CD4-positive, alpha-beta T cell treated with Interleukin-1 beta for 1 hour (primary cell): ENCODE measurements around the gene CDK19.

Source experiments
- DNase-seq, 2 donors: peaks; one replicate each; pipeline ENCODE4 v3.0.0-alpha.2; 2020 to 2022

Gene CDK19

DNA sequence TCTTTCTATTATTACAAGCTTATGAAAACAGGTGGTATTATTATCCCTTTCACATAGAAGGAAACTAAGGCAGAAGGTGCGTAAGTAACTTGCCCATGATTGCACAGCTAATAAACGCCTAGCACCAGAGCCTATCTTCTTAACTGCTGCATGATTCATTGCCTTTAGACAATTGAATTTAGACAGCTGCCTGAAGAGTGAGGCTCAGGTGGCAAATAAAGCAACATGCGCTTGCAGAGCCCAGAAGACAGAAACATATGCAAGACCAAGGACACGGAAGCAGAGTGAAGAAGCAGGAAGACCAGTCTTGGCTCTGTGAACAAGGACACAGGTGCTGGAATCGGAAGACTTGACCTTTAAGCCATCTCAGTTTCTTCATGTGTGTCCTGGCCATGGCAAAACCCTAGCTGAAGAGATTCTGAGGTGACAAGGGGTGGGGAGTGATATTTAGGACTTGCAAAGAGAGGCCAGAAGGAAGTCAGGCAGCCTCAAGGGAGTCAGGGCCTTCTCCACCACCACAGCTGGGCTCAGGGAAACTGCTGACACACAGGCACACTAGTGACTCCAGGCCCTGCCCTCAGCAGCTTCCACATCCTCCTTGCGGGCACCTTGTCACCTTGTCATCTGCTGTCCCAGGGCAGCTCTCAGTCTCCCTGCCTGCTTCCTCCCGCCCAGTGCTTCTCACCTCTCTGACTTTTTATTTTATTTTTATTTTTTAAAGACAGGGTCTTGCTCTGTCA is 247.1 kb downstream of the CDK19 start:
- DNase-seq: peak in 1 of 2 donors; percentile 4

- no peak for DNase-seq
These were observed 248.7 kb downstream of the CDK19 start for GRCh38 chr6:110566346-110567125.

DNA sequence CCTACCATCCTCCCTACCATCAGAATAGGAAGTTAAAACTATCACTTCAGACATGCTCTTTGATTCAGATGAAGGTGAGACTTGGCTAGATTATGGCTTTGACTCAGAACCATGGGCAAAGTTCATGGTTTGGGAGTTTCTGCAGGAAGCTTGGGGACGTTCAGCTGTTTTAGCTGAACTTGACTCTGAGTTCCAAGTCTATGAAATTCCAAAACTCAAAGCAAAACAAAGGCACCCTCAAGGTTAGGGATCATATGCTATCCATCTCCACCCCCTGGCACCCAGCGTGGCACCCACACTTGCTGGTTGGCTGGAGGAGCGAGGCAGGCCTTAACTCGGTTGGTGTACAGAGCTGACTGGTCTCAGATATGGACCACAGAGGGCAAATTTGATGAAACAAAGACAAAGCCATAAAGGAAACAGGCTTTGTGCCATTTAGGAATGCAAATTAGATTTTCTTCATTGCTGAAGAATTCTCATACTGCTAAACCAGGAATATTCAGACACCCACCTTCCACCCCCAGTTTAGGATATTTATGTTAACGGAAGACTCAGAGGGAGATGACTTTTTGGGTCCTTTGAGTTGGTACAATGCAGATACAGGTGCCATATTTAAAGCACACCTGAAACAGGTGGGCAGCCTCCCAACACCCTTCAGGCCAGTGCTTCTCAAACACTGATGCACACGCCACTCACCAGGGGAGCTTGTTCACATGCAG is 250.4 kb downstream of the CDK19 start:
- DNase-seq: no peak

- no peak for DNase-seq
These were observed 251.6 kb downstream of the CDK19 start for GRCh38 chr6:110563711-110564110.

DNA sequence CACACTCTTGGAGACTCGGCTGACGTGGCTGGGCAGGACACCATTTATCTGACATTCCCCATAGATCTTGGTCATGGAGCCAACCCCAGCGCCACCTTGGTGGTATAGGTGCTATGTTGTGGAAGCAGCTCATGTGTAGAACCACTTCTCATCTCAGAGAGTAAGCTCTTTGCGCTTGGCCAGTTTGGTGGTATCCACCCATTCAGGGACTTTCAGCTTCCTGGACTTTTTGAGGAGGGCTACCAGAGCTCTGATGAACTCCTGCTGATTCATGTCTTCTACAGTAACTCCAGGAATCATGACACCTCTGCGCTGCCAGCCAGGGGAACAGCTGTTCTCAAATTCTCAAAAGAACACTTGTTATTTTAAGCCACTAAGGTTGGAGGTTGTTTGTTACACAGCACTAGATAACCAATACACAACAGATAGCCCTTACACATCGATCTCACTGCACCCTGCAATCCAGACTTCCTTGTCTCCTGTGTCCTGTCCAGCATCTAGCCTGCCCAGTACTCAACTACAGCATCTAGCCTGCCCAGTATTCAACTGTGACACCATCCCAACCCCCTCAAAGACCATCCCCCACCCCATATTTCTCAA is 252.9 kb downstream of the CDK19 start:
- DNase-seq: no peak

DNA sequence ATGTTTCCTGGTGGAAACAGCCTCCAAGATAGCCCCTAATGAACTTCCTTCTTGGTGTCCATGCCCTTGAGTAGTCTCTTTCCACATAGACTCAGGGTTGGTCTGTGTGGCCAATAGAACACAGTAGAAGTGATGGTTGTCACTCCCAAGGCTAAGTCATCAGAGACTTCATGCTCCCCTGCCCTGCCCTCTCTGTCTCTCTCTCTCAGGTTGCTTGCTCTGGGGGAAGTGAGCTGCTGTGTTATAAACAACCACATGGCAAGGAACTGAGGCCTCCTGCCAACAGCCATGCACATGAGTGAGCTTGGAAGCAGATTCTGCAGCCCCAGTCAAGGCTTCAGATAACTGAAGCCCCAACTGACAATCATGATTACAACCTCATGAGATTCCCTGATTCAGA is 253.6 kb downstream of the CDK19 start:
- DNase-seq: no peak

- DNase-seq: no peak
These were observed 254.3 kb downstream of the CDK19 start for GRCh38 chr6:110561008-110561396.

- peak in 1 of 2 donors; percentile 36 for DNase-seq
These were observed 254.8 kb downstream of the CDK19 start for GRCh38 chr6:110560239-110561007.
